ENCODE measurements around the gene C9orf57. TPM values are rescaled to one million over a fixed set of nuclear protein-coding genes. Genes with fewer than 3 reads are reported as not detected.

Gene C9orf57
- total RNA-seq, 4 donors from 2014 or later = not detected

GRCh38 chr9:72046630-72047456 lies 13.6 kb downstream of the C9orf57 start:
- no peaks in the 10 kb centered on the region for H3K9me3 ChIP-seq
- intact Hi-C loops (cut with DNase I) = no loop called here
- H3K36me3 ChIP-seq = no peaks in the 10 kb centered on the region
- no peak for DNase-seq
- H3K4me1 ChIP-seq = peaks cover 4% of the 10 kb centered on the region in 2 donors
- 90 to 92% methylated on average over 8 of the region's 8 CpGs for WGBS, 2 donors
- H3K27me3 ChIP-seq = no peaks in the 10 kb centered on the region
- no peak overlapping the region for H3K27ac ChIP-seq
- no peak overlapping the region for H3K4me3 ChIP-seq (replicated peaks in 1 of 3)
- TF ChIP-seq POLR2A (IDR thresholded peaks at IDR 0.05) = no peak
- TF ChIP-seq, protein P1, sequence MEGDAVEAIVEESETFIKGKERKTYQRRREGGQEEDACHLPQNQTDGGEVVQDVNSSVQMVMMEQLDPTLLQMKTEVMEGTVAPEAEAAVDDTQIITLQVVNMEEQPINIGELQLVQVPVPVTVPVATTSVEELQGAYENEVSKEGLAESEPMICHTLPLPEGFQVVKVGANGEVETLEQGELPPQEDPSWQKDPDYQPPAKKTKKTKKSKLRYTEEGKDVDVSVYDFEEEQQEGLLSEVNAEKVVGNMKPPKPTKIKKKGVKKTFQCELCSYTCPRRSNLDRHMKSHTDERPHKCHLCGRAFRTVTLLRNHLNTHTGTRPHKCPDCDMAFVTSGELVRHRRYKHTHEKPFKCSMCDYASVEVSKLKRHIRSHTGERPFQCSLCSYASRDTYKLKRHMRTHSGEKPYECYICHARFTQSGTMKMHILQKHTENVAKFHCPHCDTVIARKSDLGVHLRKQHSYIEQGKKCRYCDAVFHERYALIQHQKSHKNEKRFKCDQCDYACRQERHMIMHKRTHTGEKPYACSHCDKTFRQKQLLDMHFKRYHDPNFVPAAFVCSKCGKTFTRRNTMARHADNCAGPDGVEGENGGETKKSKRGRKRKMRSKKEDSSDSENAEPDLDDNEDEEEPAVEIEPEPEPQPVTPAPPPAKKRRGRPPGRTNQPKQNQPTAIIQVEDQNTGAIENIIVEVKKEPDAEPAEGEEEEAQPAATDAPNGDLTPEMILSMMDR (IDR thresholded peaks at IDR 0.05) = no peak

GRCh38 chr9:72044095-72044494 lies 16.3 kb downstream of the C9orf57 start:
- Histone ChIP-seq H3K4me3 (replicated peaks in 1 of 3) (no peak overlapping the region), H3K4me1 (no peaks in the 10 kb centered on the region), H3K9me3 (no peaks in the 10 kb centered on the region), H3K27me3 (no peaks in the 10 kb centered on the region), H3K36me3 (no peaks in the 10 kb centered on the region), H3K27ac (no peak overlapping the region)
- no peak for TF ChIP-seq POLR2A (IDR thresholded peaks at IDR 0.05)
- TF ChIP-seq, protein P1 (IDR thresholded peaks at IDR 0.05) = no peak
- WGBS, 2 donors = 82 to 88% methylated on average over 4 of the region's 4 CpGs
- intact Hi-C loops (cut with DNase I) = no loop called here
- DNase-seq = no peak

GRCh38 chr9:72043576-72043975 lies 16.8 kb downstream of the C9orf57 start:
- no peak overlapping the region for H3K4me3 ChIP-seq (replicated peaks in 1 of 3)
- H3K27me3 ChIP-seq = no peaks in the 10 kb centered on the region
- H3K27ac ChIP-seq = no peak overlapping the region
- H3K36me3 ChIP-seq = no peaks in the 10 kb centered on the region
- no peak for DNase-seq
- intact Hi-C loops (cut with DNase I) = no loop called here
- TF ChIP-seq POLR2A (IDR thresholded peaks at IDR 0.05) = no peak
- TF ChIP-seq, protein P1 (IDR thresholded peaks at IDR 0.05) = no peak
- 96 to 99% methylated on average over 2 of the region's 2 CpGs for WGBS, 2 donors
- no peaks in the 10 kb centered on the region for H3K9me3 ChIP-seq
- H3K4me1 ChIP-seq = no peaks in the 10 kb centered on the region

DNA sequence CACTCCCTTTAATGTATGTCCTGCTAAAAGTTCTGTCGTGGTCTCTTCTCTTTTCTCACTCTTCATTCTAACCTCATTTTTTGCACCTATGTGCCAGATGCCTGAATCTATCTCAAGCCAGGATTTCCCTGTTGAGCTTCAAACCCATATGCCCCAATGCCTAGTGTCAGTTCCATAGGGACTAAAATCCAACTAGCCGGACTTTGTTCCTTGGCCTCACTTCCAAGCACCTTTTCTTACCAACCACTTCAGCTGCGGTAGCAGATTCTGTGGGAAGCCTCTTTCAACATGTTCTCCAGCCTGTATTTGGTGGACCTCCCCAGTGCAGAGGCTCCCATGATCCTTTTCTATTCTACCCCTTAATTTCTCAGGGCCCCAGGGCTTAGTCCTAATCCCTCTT lies 17.5 kb downstream of the C9orf57 start:
- TF ChIP-seq, protein P1 (IDR thresholded peaks at IDR 0.05) = no peak
- no peak for TF ChIP-seq POLR2A (IDR thresholded peaks at IDR 0.05)
- no peaks in the 10 kb centered on the region for H3K9me3 ChIP-seq
- DNase-seq = no peak
- H3K4me3 ChIP-seq (replicated peaks in 1 of 3) = no peak overlapping the region
- intact Hi-C loops (cut with DNase I) = no loop called here
- no peaks in the 10 kb centered on the region for H3K27me3 ChIP-seq
- H3K36me3 ChIP-seq = no peaks in the 10 kb centered on the region
- H3K27ac ChIP-seq = no peak overlapping the region
- 92 to 93% methylated on average over 3 of the region's 3 CpGs for WGBS, 2 donors
- no peaks in the 10 kb centered on the region for H3K4me1 ChIP-seq

DNA sequence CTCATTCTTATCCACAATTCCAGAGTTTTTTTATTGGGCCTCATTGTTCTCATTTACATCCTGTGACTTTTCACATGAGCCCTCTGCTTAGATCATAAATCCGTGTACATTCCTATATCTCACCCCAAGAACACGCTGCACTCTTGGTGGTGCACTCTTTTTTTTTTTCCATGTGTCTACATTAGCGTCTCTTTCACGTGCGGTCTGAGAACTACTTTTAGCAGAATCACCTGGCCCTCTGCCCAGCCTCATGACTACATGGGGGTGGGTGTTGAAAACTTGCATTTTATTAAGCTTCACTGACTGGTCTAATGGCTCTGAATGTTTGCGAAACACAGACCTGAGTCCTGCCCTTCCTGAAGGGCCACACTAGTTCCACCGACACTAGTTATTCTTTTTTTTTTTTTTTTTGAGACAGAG lies 18.6 kb downstream of the C9orf57 start:
- H3K27ac ChIP-seq = peak overlapping the region; percentile 24 to 76 (median 36)
- H3K4me3 ChIP-seq (replicated peaks in 1 of 3) = no peak overlapping the region
- intact Hi-C loops (cut with DNase I) = no loop called here
- no peaks in the 10 kb centered on the region for H3K4me1 ChIP-seq
- no peak for TF ChIP-seq POLR2A (IDR thresholded peaks at IDR 0.05)
- TF ChIP-seq, protein P1 (IDR thresholded peaks at IDR 0.05) = no peak
- no peaks in the 10 kb centered on the region for H3K27me3 ChIP-seq
- H3K36me3 ChIP-seq = no peaks in the 10 kb centered on the region
- 11 to 13% methylated on average over 7 of the region's 7 CpGs for WGBS, 2 donors
- peak; percentile 92 for DNase-seq
- no peaks in the 10 kb centered on the region for H3K9me3 ChIP-seq

Measured in thyroid gland (tissue), 4 donors.